Body of pancreas (tissue), 4 donors: ENCODE measurements around the gene DARS1. TPM values are rescaled to one million over a fixed set of nuclear protein-coding genes. Genes with fewer than 3 reads are reported as not detected.

Experiments
- ATAC-seq: fragments of 150-250 bp; one replicate; pipeline ENCODE4 v1.9.1; 2016
- DNase-seq, 4 donors: peaks; one replicate each; pipeline ENCODE4 v3.0.0-alpha.2; 2019
- H3K27ac ChIP-seq, 4 donors: fragments of 200-600 bp; sonication (generic); 1 replicate in 3 of 4; 2 replicates in 1 of 4; pipeline versions ENCODE4 v1.5.1 to v1.6.1; 2016 to 2019; ENCODE audit warnings: mild to moderate bottlenecking in 1 of 4, mixed read lengths in 1 of 4, moderate library complexity in 1 of 4
- H3K27me3 ChIP-seq, 2 donors: fragments of 200-600 bp; sonication (generic); one replicate each; pipeline ENCODE4 v1.6.0; 2016; ENCODE audit warnings: mild to moderate bottlenecking in 1 of 2
- H3K36me3 ChIP-seq, 2 donors: fragments of 200-600 bp; sonication (generic); replicated peaks in 1 of 2; 2 replicates each; pipeline ENCODE4 v1.5.1; 2016; ENCODE audit warnings: low read depth in 2 of 2; ENCODE audit not compliant: insufficient read depth in 1 of 2
- H3K4me1 ChIP-seq: fragments of 200-600 bp; sonication (generic); one replicate; pipeline ENCODE4 v1.6.0; 2016
- H3K4me3 ChIP-seq, 2 donors: fragments of 200-600 bp; sonication (generic); 1 replicate in 1 of 2; 2 replicates in 1 of 2; pipeline ENCODE4 v1.5.1; 2016 to 2019
- H3K9me3 ChIP-seq, 3 donors: fragments of 200-600 bp; sonication (generic); 1 replicate in 2 of 3; 2 replicates in 1 of 3; pipeline ENCODE4 v1.5.1; 2016
- CTCF ChIP-seq, 7 experiments: fragments of 450-650 bp in 4 of 7; fragments of 200-600 bp in 3 of 7; sonication (generic) in 3 of 7; IDR thresholded peaks; one replicate each; pipeline ENCODE4 v1.5.1; 2016 to 2019; ENCODE audit warnings: antibody characterized with exemption in 7 of 7
- POLR2A ChIP-seq, 3 donors: fragments of 450-650 bp; IDR thresholded peaks; one replicate each; pipeline ENCODE4 v1.6.1; 2016; ENCODE audit warnings: antibody characterized with exemption in 3 of 3, mild to moderate bottlenecking in 2 of 3
- WGBS, 2 donors: methylation state at CpG; one replicate each; pipeline ENCODE4 v1.1.5; 2017; 5-methylcytosine and 5-hydroxymethylcytosine counted together
- intact Hi-C: fragments of 100-400 bp; cut with DNase I; formaldehyde crosslinking; loops from one replicate; pipeline ENCODE4 v1.15.1; 2023
- total RNA-seq, 2 donors: library from RNA; depleted of rRNA; stranded (reverse); fragments of >200 nt; gene quantifications; one replicate each; pipeline ENCODE4 v1.1.0, GENCODE V29; 2016

Gene DARS1
- total RNA-seq, 2 donors from 2014 or later, result 22.1 to 29.3 TPM

DNA sequence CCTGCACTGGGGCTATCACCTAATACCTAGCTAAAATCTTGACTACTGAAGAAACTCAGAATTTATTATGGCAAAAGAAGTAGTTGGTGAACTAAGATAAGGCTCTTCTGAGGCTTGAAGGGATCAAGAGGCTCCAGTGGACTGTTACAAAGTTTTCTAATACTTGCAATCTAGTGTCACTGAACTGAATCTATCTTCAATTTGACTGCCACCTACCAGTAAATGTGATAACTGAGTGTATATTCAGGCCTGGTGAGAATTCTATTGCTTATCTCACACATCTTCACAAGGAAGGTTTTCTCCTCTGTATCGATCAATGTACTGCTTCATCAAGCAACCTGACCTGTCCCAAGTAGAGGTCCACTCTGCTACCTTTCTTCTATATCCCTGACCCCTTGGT is 40.8 kb downstream of the DARS1 start:
- Histone ChIP-seq H3K36me3 (peaks cover 0 to 3% of the 10 kb centered on the region in 2 donors), H3K9me3 (no peaks in the 10 kb centered on the region), H3K27me3 (no peaks in the 10 kb centered on the region), H3K4me1 (peaks cover 14% of the 10 kb centered on the region), H3K27ac (no peak overlapping the region), H3K4me3 (no peak overlapping the region)
- no peak for ATAC-seq
- no peak for TF ChIP-seq CTCF (IDR thresholded peaks at IDR 0.05)
- DNase-seq, result no peak
- intact Hi-C loops, result no loop called here
- 86% methylated on average over 1 of the region's 1 CpG for WGBS, 2 donors

DNA sequence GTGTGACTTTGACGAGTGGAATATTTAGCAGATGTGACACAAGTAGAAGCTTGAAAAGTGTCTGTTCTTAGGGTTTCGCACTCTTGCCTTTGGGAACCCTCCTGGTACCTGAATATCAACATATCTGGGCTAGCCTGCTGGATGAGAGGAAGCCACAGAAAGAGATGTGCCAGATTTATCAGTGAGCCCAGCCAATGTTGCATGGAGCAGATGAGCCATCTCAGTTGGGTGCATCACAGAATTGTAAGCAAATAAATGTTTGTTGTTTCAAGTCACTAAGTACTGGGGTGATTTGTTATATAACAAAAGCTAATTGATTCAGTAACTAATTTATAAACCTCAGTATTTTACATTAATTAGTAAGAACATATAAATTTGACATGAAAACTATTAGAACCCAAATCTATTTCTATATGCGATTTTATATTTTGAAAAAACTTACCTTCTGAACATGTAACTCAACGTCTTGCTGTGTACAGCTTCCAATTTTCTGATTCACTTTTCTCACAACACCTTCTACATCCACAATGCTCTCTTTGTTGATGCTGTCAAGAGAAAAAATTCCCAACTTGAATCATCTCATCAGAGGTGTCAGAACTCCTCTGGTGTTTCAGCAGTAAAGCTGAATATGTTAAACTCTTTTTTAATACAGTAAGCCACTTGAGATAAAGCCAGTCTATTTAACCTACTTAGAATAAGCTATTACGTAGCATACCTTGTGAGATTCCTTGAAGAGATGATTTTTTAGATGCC is 42.3 kb downstream of the DARS1 start:
- peaks cover 0 to 3% of the 10 kb centered on the region in 2 donors for H3K36me3 ChIP-seq
- 88 to 90% methylated on average over 5 of the region's 5 CpGs for WGBS, 2 donors
- H3K9me3 ChIP-seq, result no peaks in the 10 kb centered on the region
- intact Hi-C loops, result no loop called here
- DNase-seq, result no peak
- no peaks in the 10 kb centered on the region for H3K27me3 ChIP-seq
- H3K27ac ChIP-seq, result no peak overlapping the region
- peaks cover 1% of the 10 kb centered on the region for H3K4me1 ChIP-seq
- ATAC-seq, result no peak
- no peak for TF ChIP-seq CTCF (IDR thresholded peaks at IDR 0.05)
- TF ChIP-seq POLR2A (IDR thresholded peaks at IDR 0.05), result no peak
- no peak overlapping the region for H3K4me3 ChIP-seq

- Histone ChIP-seq H3K27ac (no peak overlapping the region), H3K9me3 (no peaks in the 10 kb centered on the region), H3K27me3 (no peaks in the 10 kb centered on the region), H3K36me3 (no peaks in the 10 kb centered on the region), H3K4me3 (no peak overlapping the region), H3K4me1 (peaks cover 7% of the 10 kb centered on the region)
- ATAC-seq (no peak), DNase-seq (no peak)
- intact Hi-C loops, result no loop called here
- TF ChIP-seq POLR2A (IDR thresholded peaks at IDR 0.05), result no peak
- TF ChIP-seq CTCF (IDR thresholded peaks at IDR 0.05), result no peak
These were observed 48.9 kb downstream of the DARS1 start for GRCh38 chr2:135936524-135936923.

DNA sequence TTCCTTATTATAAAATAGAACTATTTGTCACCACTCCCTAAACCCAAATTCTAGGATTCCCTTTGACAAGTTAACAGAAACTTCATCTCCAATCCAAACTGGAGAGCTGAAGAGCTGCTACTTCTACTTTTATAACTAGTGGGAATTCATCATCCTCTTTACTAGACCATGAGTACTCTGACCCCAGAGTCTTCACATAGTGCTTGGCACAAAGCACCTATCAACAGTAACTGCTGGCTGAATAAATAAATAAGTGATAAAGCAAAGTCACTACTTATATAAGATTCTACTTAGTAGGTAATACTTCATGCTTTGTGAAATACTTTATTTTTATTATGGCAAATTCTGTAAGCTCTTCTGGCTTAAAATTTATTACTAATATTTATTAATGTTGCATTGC is 49.5 kb downstream of the DARS1 start:
- Histone ChIP-seq H3K27ac (no peak overlapping the region), H3K27me3 (no peaks in the 10 kb centered on the region), H3K4me3 (no peak overlapping the region), H3K36me3 (no peaks in the 10 kb centered on the region), H3K9me3 (no peaks in the 10 kb centered on the region), H3K4me1 (peaks cover 7% of the 10 kb centered on the region)
- ATAC-seq (no peak), DNase-seq (no peak)
- TF ChIP-seq CTCF (IDR thresholded peaks at IDR 0.05), result no peak
- intact Hi-C loops, result no loop called here

DNA sequence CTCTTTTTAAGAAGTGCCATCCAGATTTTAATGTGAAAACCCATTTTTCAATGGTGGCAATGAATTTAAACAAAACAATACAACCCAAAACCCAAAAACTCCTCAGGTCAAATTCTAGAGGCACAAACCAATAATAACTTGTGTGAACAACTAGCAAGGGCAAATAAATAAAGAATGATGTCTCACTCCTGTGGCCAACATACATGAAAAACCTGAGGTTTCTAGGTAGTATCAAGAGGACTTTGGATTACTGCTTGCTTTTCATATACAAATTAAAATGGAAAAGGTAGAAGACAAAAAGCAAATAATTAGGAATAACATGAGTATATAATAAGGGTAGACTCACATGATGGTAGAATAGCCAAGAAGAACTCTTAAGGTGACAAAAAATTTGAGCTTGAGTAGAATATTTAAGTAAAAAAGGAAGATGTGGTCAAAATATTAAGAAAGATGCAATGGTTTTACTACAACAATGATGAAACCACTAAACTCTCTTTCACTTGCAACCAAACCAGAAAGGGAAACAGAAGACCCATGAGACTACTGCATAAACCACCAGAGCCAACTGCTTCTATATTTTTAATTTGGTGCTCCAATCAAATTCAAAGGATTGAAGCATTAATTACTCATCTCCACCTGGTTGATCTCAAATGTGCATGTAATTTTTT is 53.5 kb downstream of the DARS1 start:
- no peaks in the 10 kb centered on the region for H3K27me3 ChIP-seq
- ATAC-seq (no peak), DNase-seq (no peak)
- peaks cover 7% of the 10 kb centered on the region for H3K4me1 ChIP-seq
- H3K27ac ChIP-seq, result no peak overlapping the region
- TF ChIP-seq POLR2A (IDR thresholded peaks at IDR 0.05), result no peak
- no peak for TF ChIP-seq CTCF (IDR thresholded peaks at IDR 0.05)
- no peak overlapping the region for H3K4me3 ChIP-seq
- H3K36me3 ChIP-seq, result no peaks in the 10 kb centered on the region
- H3K9me3 ChIP-seq, result no peaks in the 10 kb centered on the region
- intact Hi-C loops, result no loop called here
